Loucy (cell line): ENCODE data around the gene PTGIS.

ENCODE experiments used
- H2AFZ ChIP-seq: fragments of 200-600 bp; sonication (generic); 2 replicates; pipeline ENCODE4 v1.6.0; 2016; ENCODE audit warnings: antibody characterized with exemption, mild to moderate bottlenecking, low read length, moderate library complexity
- H3F3A ChIP-seq: fragments of 200-600 bp; 2 replicates; pipeline ENCODE4 v1.6.0; 2016; ENCODE audit warnings: antibody characterized with exemption, low read depth, mild to moderate bottlenecking
- H3K27me3 ChIP-seq: fragments of 200-600 bp; sonication (generic); 2 replicates; pipeline ENCODE4 v1.6.1; 2014; ENCODE audit warnings: low read length, mild to moderate bottlenecking; ENCODE audit not compliant: insufficient read depth, poor library complexity, severe bottlenecking
- H3K36me3 ChIP-seq: fragments of 200-600 bp; sonication (generic); 2 replicates; pipeline ENCODE4 v1.6.1; 2016; ENCODE audit warnings: low read length; ENCODE audit not compliant: insufficient read depth
- H3K4me1 ChIP-seq: fragments of 200-600 bp; sonication (generic); 2 replicates; pipeline ENCODE4 v1.5.1; 2014; ENCODE audit warnings: low read length, mild to moderate bottlenecking; ENCODE audit not compliant: insufficient read depth, poor library complexity, severe bottlenecking
- H3K4me2 ChIP-seq: fragments of 200-600 bp; sonication (generic); 2 replicates; pipeline ENCODE4 v1.6.0; 2014; ENCODE audit warnings: antibody characterized with exemption, low read length, low read depth, mild to moderate bottlenecking; ENCODE audit not compliant: poor library complexity, severe bottlenecking
- H3K4me3 ChIP-seq: fragments of 200-600 bp; sonication (generic); 2 replicates; pipeline ENCODE4 v1.5.1; 2014; ENCODE audit warnings: low read length, mild to moderate bottlenecking, mixed read lengths; ENCODE audit not compliant: poor library complexity, severe bottlenecking
- H3K79me2 ChIP-seq: fragments of 200-600 bp; sonication (generic); 2 replicates; pipeline ENCODE4 v1.6.1; 2014; ENCODE audit warnings: low read length; ENCODE audit not compliant: insufficient read depth
- H3K9ac ChIP-seq: fragments of 200-600 bp; sonication (generic); 2 replicates; pipeline ENCODE4 v1.6.0; 2014; ENCODE audit warnings: mild to moderate bottlenecking, low read depth, low read length, moderate library complexity; ENCODE audit not compliant: poor library complexity, severe bottlenecking
- H3K9me2 ChIP-seq: fragments of 200-600 bp; sonication (generic); replicated peaks from 2 replicates; pipeline ENCODE4 v1.6.1; 2016; ENCODE audit warnings: low read depth, low read length, mixed read lengths
- H3K9me3 ChIP-seq: fragments of 200-600 bp; sonication (generic); 2 replicates; pipeline ENCODE4 v1.6.1; 2014; ENCODE audit warnings: mild to moderate bottlenecking, antibody characterized with exemption, low read length, low read depth; ENCODE audit not compliant: insufficient read depth
- H4K20me1 ChIP-seq: fragments of 200-600 bp; sonication (generic); 2 replicates; pipeline ENCODE4 v1.6.0; 2014; ENCODE audit warnings: antibody characterized with exemption, low read length, mild to moderate bottlenecking; ENCODE audit not compliant: insufficient read depth, poor library complexity, severe bottlenecking
- CTCF ChIP-seq: fragments of 200-600 bp; sonication (generic); conservative IDR thresholded peaks from 2 replicates; pipeline ENCODE4 v1.5.1; 2014; ENCODE audit warnings: mild to moderate bottlenecking, antibody characterized with exemption, low read length
- EZH2phosphoT487 ChIP-seq: fragments of 200-600 bp; IDR thresholded peaks from 2 replicates; pipeline ENCODE4 v1.6.1; 2018; ENCODE audit warnings: antibody characterized with exemption, mild to moderate bottlenecking, moderate library complexity, borderline replicate concordance

The PTGIS gene

GRCh38 chr20:49526056-49526455 lies 41.9 kb downstream of the PTGIS start:
- no peak for TF ChIP-seq EZH2phosphoT487

GRCh38 chr20:49523767-49524360 lies 44.1 kb downstream of the PTGIS start:
- H3K9me3 ChIP-seq: no peaks in the 10 kb centered on the region
- no peak overlapping the region for H3K4me2 ChIP-seq
- no peaks in the 10 kb centered on the region for H3F3A ChIP-seq
- H3K9ac ChIP-seq: no peak overlapping the region
- no peaks in the 10 kb centered on the region for H3K4me1 ChIP-seq
- H4K20me1 ChIP-seq: no peaks in the 10 kb centered on the region
- H3K27me3 ChIP-seq: no peaks in the 10 kb centered on the region
- no peak overlapping the region for H2AFZ ChIP-seq
- H3K79me2 ChIP-seq: no peaks in the 10 kb centered on the region
- H3K4me3 ChIP-seq: no peak overlapping the region
- H3K36me3 ChIP-seq: no peaks in the 10 kb centered on the region
- TF ChIP-seq CTCF: no peak
- TF ChIP-seq EZH2phosphoT487: no peak
- no peaks in the 10 kb centered on the region for H3K9me2 ChIP-seq

More at GRCh38 chr20:49526056-49526455, 41.9 kb downstream of the PTGIS start:
- Histone ChIP-seq H3K36me3 (no peaks in the 10 kb centered on the region), H3K9me3 (no peaks in the 10 kb centered on the region), H4K20me1 (no peaks in the 10 kb centered on the region), H3K79me2 (no peaks in the 10 kb centered on the region), H3F3A (no peaks in the 10 kb centered on the region), H3K4me1 (no peaks in the 10 kb centered on the region), H3K27me3 (no peaks in the 10 kb centered on the region), H3K4me2 (no peak overlapping the region), H3K9me2 (no peaks in the 10 kb centered on the region), H3K4me3 (no peak overlapping the region), H3K9ac (no peak overlapping the region), H2AFZ (no peak overlapping the region)

- H3K9me3 ChIP-seq: no peaks in the 10 kb centered on the region
- H3K79me2 ChIP-seq: no peaks in the 10 kb centered on the region
- H3K9ac ChIP-seq: no peak overlapping the region
- no peak overlapping the region for H3K4me2 ChIP-seq
- H3K9me2 ChIP-seq: no peaks in the 10 kb centered on the region
- H2AFZ ChIP-seq: no peak overlapping the region
- H3K27me3 ChIP-seq: peaks cover 5% of the 10 kb centered on the region
- no peak overlapping the region for H3K4me3 ChIP-seq
- H3F3A ChIP-seq: no peaks in the 10 kb centered on the region
- no peaks in the 10 kb centered on the region for H4K20me1 ChIP-seq
- no peaks in the 10 kb centered on the region for H3K36me3 ChIP-seq
- H3K4me1 ChIP-seq: no peaks in the 10 kb centered on the region
- no peak for TF ChIP-seq CTCF
- no peak for TF ChIP-seq EZH2phosphoT487
Measured at GRCh38 chr20:49521356-49521755, 46.6 kb downstream of the PTGIS start.

- Histone ChIP-seq H3K27me3 (peaks cover 5% of the 10 kb centered on the region), H3K4me2 (no peak overlapping the region), H3K79me2 (no peaks in the 10 kb centered on the region), H2AFZ (no peak overlapping the region), H4K20me1 (no peaks in the 10 kb centered on the region), H3F3A (no peaks in the 10 kb centered on the region), H3K9ac (no peak overlapping the region), H3K4me3 (no peak overlapping the region), H3K9me3 (no peaks in the 10 kb centered on the region), H3K36me3 (no peaks in the 10 kb centered on the region), H3K4me1 (no peaks in the 10 kb centered on the region), H3K9me2 (no peaks in the 10 kb centered on the region)
- TF ChIP-seq EZH2phosphoT487 (no peak), CTCF (no peak; the same call in 1 of the 2 replicates)
Measured at GRCh38 chr20:49519777-49520359, 48.1 kb downstream of the PTGIS start.
